Fibroblast of lung (primary cell): ENCODE results near the gene FAM3D. TPM values are rescaled to one million over a fixed set of nuclear protein-coding genes. Genes with fewer than 3 reads are reported as not detected.
"Not testable (repeated sequence)": the region's sequence is repeated elsewhere in the genome, so short reads cannot be mapped to it uniquely, and the experiment has no call there.

Experiments
- DNase-seq, 2 donors: peaks; one replicate each; pipeline versions ENCODE4 v3.0.0 to v3.0.0-alpha.2; 2010; ENCODE audit warnings: low read depth in 2 of 2
- H2AFZ ChIP-seq: 2 replicates; pipeline ENCODE4 v1.5.1; 2012; ENCODE audit warnings: low read length, control low read depth, inconsistent platforms
- H3K27ac ChIP-seq: 2 replicates; pipeline ENCODE4 v1.5.1; 2011; ENCODE audit warnings: low read length, control low read depth; ENCODE audit not compliant: insufficient read depth
- H3K27me3 ChIP-seq: 2 replicates; pipeline ENCODE4 v1.5.1; 2011; ENCODE audit warnings: mild to moderate bottlenecking, low read length; ENCODE audit not compliant: control insufficient read depth, insufficient read depth
- H3K36me3 ChIP-seq: 2 replicates; pipeline ENCODE4 v1.5.1; 2011; ENCODE audit warnings: low read length; ENCODE audit not compliant: control insufficient read depth, insufficient read depth
- H3K4me1 ChIP-seq: 2 replicates; pipeline ENCODE4 v1.5.1; 2011; ENCODE audit warnings: low read length; ENCODE audit not compliant: control insufficient read depth, insufficient read depth; ENCODE audit errors: extremely low read depth
- H3K4me2 ChIP-seq: 2 replicates; pipeline ENCODE4 v1.5.1; 2011; ENCODE audit warnings: low read length, control low read depth; ENCODE audit not compliant: insufficient read depth; ENCODE audit errors: extremely low read depth
- H3K4me3 ChIP-seq, 4 experiments: fragments of 200-600 bp in 1 of 4; sonication (generic) in 1 of 4; replicated peaks in 1 of 4; 2 replicates each; pipeline ENCODE4 v1.5.1; 2011 to 2016; ENCODE audit warnings: low read length in 4 of 4, low read depth in 3 of 4, mild to moderate bottlenecking in 3 of 4, control low read depth in 2 of 4, inconsistent platforms in 1 of 4, mixed read lengths in 1 of 4; ENCODE audit not compliant: insufficient read depth in 1 of 4; ENCODE audit errors: control extremely low read depth in 1 of 4
- H3K79me2 ChIP-seq: 2 replicates; pipeline ENCODE4 v1.5.1; 2012; ENCODE audit warnings: mild to moderate bottlenecking, low read length, inconsistent platforms; ENCODE audit not compliant: control insufficient read depth, insufficient read depth
- H3K9ac ChIP-seq: 2 replicates; pipeline ENCODE4 v1.5.1; 2011; ENCODE audit warnings: mild to moderate bottlenecking, low read length, control low read depth; ENCODE audit not compliant: insufficient read depth
- H3K9me3 ChIP-seq: 2 replicates; pipeline ENCODE4 v1.5.1; 2012; ENCODE audit warnings: low read depth, low read length; ENCODE audit not compliant: control insufficient read depth, insufficient read depth
- H4K20me1 ChIP-seq: 2 replicates; pipeline ENCODE4 v1.5.1; 2011; ENCODE audit warnings: low read length; ENCODE audit not compliant: control insufficient read depth, insufficient read depth; ENCODE audit errors: extremely low read depth
- CTCF ChIP-seq, 2 donors: IDR thresholded peaks in 1 of 2; conservative IDR thresholded peaks in 1 of 2; 1 replicate in 1 of 2; 2 replicates in 1 of 2; pipeline ENCODE4 v1.5.1; 2011 to 2012; ENCODE audit warnings: low read length in 2 of 2, control low read depth in 1 of 2, inconsistent platforms in 1 of 2, low read depth in 1 of 2, mild to moderate bottlenecking in 1 of 2
- EZH2 ChIP-seq: IDR thresholded peaks from 2 replicates; pipeline ENCODE4 v1.5.1; 2012; ENCODE audit warnings: low read length, control low read depth, mild to moderate bottlenecking; ENCODE audit errors: missing control alignments
- polyA plus RNA-seq, 2 donors: library from polyadenylated mRNA; depleted of rRNA in 1 of 2; stranded (reverse) in 1 of 2; unstranded in 1 of 2; fragments of >200 nt; gene quantifications; 2 replicates each; pipeline ENCODE4 v1.2.1, GENCODE V29; 2011 to 2012; ENCODE audit warnings: missing spikeins in 1 of 2
- total RNA-seq: library from RNA; depleted of rRNA; stranded (reverse); fragments of >200 nt; gene quantifications from 2 replicates; pipeline ENCODE4 v1.2.1, GENCODE V29; 2014

The FAM3D gene
- total and polyA plus RNA-seq, 2 donors (not counting 1 experiment from before 2014, with no cell fraction given): not detected

- TF ChIP-seq CTCF (conservative IDR thresholded peaks at IDR 0.05 in 1 of 2, IDR thresholded peaks at IDR 0.05 in 1 of 2; ENCODE audit: low read depth in 1 of 2, low read length in 2 of 2) (no peak), EZH2 (no peak)
- Histone ChIP-seq H3K4me2 (no peak overlapping the region), H3K4me3 (no peak overlapping the region), H2AFZ (no peak overlapping the region), H3K79me2 (no peaks in the 10 kb centered on the region), H3K9me3 (no peaks in the 10 kb centered on the region), H4K20me1 (no peaks in the 10 kb centered on the region), H3K9ac (no peak overlapping the region), H3K4me1 (no peaks in the 10 kb centered on the region), H3K27me3 (no peaks in the 10 kb centered on the region), H3K27ac (no peak overlapping the region), H3K36me3 (no peaks in the 10 kb centered on the region)
- no peak for DNase-seq
These were observed 13.5 kb upstream of the FAM3D start for GRCh38 chr3:58679974-58680666.

GRCh38 chr3:58679446-58679845, 12.9 kb upstream of the FAM3D start:
- H4K20me1 ChIP-seq: no peaks in the 10 kb centered on the region
- H3K36me3 ChIP-seq: no peaks in the 10 kb centered on the region
- no peak overlapping the region for H3K9ac ChIP-seq
- H3K4me2 ChIP-seq: no peak overlapping the region
- H3K4me3 ChIP-seq: no peak overlapping the region
- no peak overlapping the region for H2AFZ ChIP-seq
- no peaks in the 10 kb centered on the region for H3K27me3 ChIP-seq
- H3K4me1 ChIP-seq: no peaks in the 10 kb centered on the region
- peak in 1 of 2 donors; percentile 28 for DNase-seq
- H3K27ac ChIP-seq: no peak overlapping the region
- no peaks in the 10 kb centered on the region for H3K79me2 ChIP-seq
- TF ChIP-seq CTCF (conservative IDR thresholded peaks at IDR 0.05 in 1 of 2, IDR thresholded peaks at IDR 0.05 in 1 of 2; ENCODE audit: low read depth in 1 of 2, low read length in 2 of 2): no peak
- no peak for TF ChIP-seq EZH2
- H3K9me3 ChIP-seq: no peaks in the 10 kb centered on the region

- H3K9ac ChIP-seq, H3K4me1 ChIP-seq, H3K27me3 ChIP-seq, H3K79me2 ChIP-seq, H3K36me3 ChIP-seq, H3K4me3 ChIP-seq, H2AFZ ChIP-seq, H3K4me2 ChIP-seq, H3K9me3 ChIP-seq, H3K27ac ChIP-seq, DNase-seq, H4K20me1 ChIP-seq: not testable (repeated sequence)
These were observed 11.8 kb upstream of the FAM3D start for GRCh38 chr3:58678177-58678970.
